ENCODE results near the gene F8A2. TPM values are rescaled to one million over a fixed set of nuclear protein-coding genes. Genes with fewer than 3 reads are reported as not detected.

F8A2 gene
- total and polyA plus RNA-seq, 2 donors = not detected

GRCh38 chrX:155417769-155418168 lies 35.9 kb downstream of the F8A2 start:
- no peaks in the 10 kb centered on the region for H3K4me1 ChIP-seq (ENCODE audit: insufficient read depth)
- no peak overlapping the region for H3K4me3 ChIP-seq (ENCODE audit: low read depth, low read length)
- no peaks in the 10 kb centered on the region for H3K36me3 ChIP-seq (ENCODE audit: insufficient read depth)
- H3K27ac ChIP-seq (ENCODE audit: low read depth) = no peak overlapping the region
- 85% methylated on average over 1 of the region's 1 CpG for WGBS
- no peak for DNase-seq (ENCODE audit: extremely low spot score)

Small RNAs within 50 kb of the gene (small RNA-seq; reads per million reads assigned to genes)
- gene MIR1184-2 = not detected

Other genes with a start within 250 kb of the F8A2 start
- 91.9 TPM for gene VBP1, start 165.6 kb upstream of the F8A2 start, total RNA-seq
- gene VBP1, start 165.6 kb upstream of the F8A2 start, polyA plus RNA-seq = 34.9 TPM
- gene RAB39B, start 117.6 kb upstream of the F8A2 start, total RNA-seq = 1.4 TPM
- gene RAB39B, start 117.6 kb upstream of the F8A2 start, polyA plus RNA-seq = 0.29 TPM
- gene CLIC2, start 47.5 kb upstream of the F8A2 start, total RNA-seq = 13.6 TPM
- 14.4 TPM for gene CLIC2, start 47.5 kb upstream of the F8A2 start, polyA plus RNA-seq
- gene F8A3, start 76.5 kb downstream of the F8A2 start, total RNA-seq = 1.6 TPM
- gene F8A3, start 76.5 kb downstream of the F8A2 start, polyA plus RNA-seq = 6.4 TPM
- 3.0 TPM for gene SPRY3, start 230.5 kb downstream of the F8A2 start, total RNA-seq
- 0.60 TPM for gene SPRY3, start 230.5 kb downstream of the F8A2 start, polyA plus RNA-seq
- gene TMLHE, start 230.9 kb downstream of the F8A2 start, total RNA-seq = 28.1 TPM
- gene TMLHE, start 230.9 kb downstream of the F8A2 start, polyA plus RNA-seq = 12.5 TPM

Data from urinary bladder (tissue), 4 donors.